ENCODE data around the gene RNASEH2B. TPM values are rescaled to one million over a fixed set of nuclear protein-coding genes. Genes with fewer than 3 reads are reported as not detected.

Gene RNASEH2B
- total RNA-seq, 1 experiment from 2014 or later = 80.7 TPM

GRCh38 chr13:50970956-50971355, 61.4 kb downstream of the RNASEH2B start:
- TF ChIP-seq EZH2 (IDR thresholded peaks at IDR 0.05; ENCODE audit: borderline replicate concordance, low read depth, low read length, poor library complexity, severe bottlenecking) (no peak), CTCF (conservative IDR thresholded peaks at IDR 0.05; ENCODE audit: low read depth, low read length) (no peak)
- H3K27ac ChIP-seq (ENCODE audit: low read depth, low read length, poor library complexity, severe bottlenecking) = no peak overlapping the region
- H3K9me3 ChIP-seq (ENCODE audit: low read depth, low read length, poor library complexity, severe bottlenecking) = no peaks in the 10 kb centered on the region
- DNase-seq (ENCODE audit: low spot score) = no peak
- no peaks in the 10 kb centered on the region for H3K36me3 ChIP-seq (ENCODE audit: insufficient read depth, low read length, poor library complexity, severe bottlenecking)
- no TSS peak for BruUV-seq (replicated peaks)
- intact Hi-C loops (cut with micrococcal nuclease; ENCODE audit: unreplicated experiment) = no loop called here
- no peaks in the 10 kb centered on the region for H3K27me3 ChIP-seq (replicated peaks; ENCODE audit: insufficient read depth, low read depth, low read length, poor library complexity)
- H3K4me1 ChIP-seq (ENCODE audit: insufficient read depth, low read length, poor library complexity, severe bottlenecking) = no peaks in the 10 kb centered on the region
- POLR2A ChIA-PET (ENCODE audit: low non-redundant PET) = no interaction called here
- no peak overlapping the region for H3K4me3 ChIP-seq (ENCODE audit: low read depth, low read length, poor library complexity, severe bottlenecking)
- CTCF ChIA-PET = no interaction called here

- H3K36me3 ChIP-seq (ENCODE audit: insufficient read depth, low read length, poor library complexity, severe bottlenecking) = no peaks in the 10 kb centered on the region
- intact Hi-C loops (cut with micrococcal nuclease; ENCODE audit: unreplicated experiment) = no loop called here
- H3K27me3 ChIP-seq (replicated peaks; ENCODE audit: insufficient read depth, low read depth, low read length, poor library complexity) = no peaks in the 10 kb centered on the region
- no peak for DNase-seq (ENCODE audit: low spot score)
- no peak overlapping the region for H3K27ac ChIP-seq (ENCODE audit: low read depth, low read length, poor library complexity, severe bottlenecking)
- H3K4me3 ChIP-seq (ENCODE audit: low read depth, low read length, poor library complexity, severe bottlenecking) = no peak overlapping the region
- POLR2A ChIA-PET (ENCODE audit: low non-redundant PET) = no interaction called here
- no peaks in the 10 kb centered on the region for H3K9me3 ChIP-seq (ENCODE audit: low read depth, low read length, poor library complexity, severe bottlenecking)
- BruUV-seq (replicated peaks) = no TSS peak
- CTCF ChIA-PET = no interaction called here
- H3K4me1 ChIP-seq (ENCODE audit: insufficient read depth, low read length, poor library complexity, severe bottlenecking) = no peaks in the 10 kb centered on the region
- TF ChIP-seq CTCF (conservative IDR thresholded peaks at IDR 0.05; ENCODE audit: low read depth, low read length) = no peak
- no peak for TF ChIP-seq EZH2 (IDR thresholded peaks at IDR 0.05; ENCODE audit: borderline replicate concordance, low read depth, low read length, poor library complexity, severe bottlenecking)
Observed at GRCh38 chr13:50974268-50974667, 64.7 kb downstream of the RNASEH2B start.

GRCh38 chr13:50979187-50979586, 69.6 kb downstream of the RNASEH2B start:
- no TSS peak for BruUV-seq (replicated peaks)
- no peak for DNase-seq (ENCODE audit: low spot score)
- ChIA-PET CTCF (interaction anchor here (0.5 kb wide), 1 partner anchor 113 kb away, joined by 4 read pairs; no protein-coding TSS in a partner anchor), POLR2A (ENCODE audit: low non-redundant PET) (no interaction called here)
- TF ChIP-seq CTCF (conservative IDR thresholded peaks at IDR 0.05; ENCODE audit: low read depth, low read length) (no peak), EZH2 (IDR thresholded peaks at IDR 0.05; ENCODE audit: borderline replicate concordance, low read depth, low read length, poor library complexity, severe bottlenecking) (no peak)
- H3K27me3 ChIP-seq (replicated peaks; ENCODE audit: insufficient read depth, low read depth, low read length, poor library complexity) = no peaks in the 10 kb centered on the region
- no peaks in the 10 kb centered on the region for H3K9me3 ChIP-seq (ENCODE audit: low read depth, low read length, poor library complexity, severe bottlenecking)
- no peak overlapping the region for H3K4me3 ChIP-seq (ENCODE audit: low read depth, low read length, poor library complexity, severe bottlenecking)
- H3K27ac ChIP-seq (ENCODE audit: low read depth, low read length, poor library complexity, severe bottlenecking) = no peak overlapping the region
- no peaks in the 10 kb centered on the region for H3K36me3 ChIP-seq (ENCODE audit: insufficient read depth, low read length, poor library complexity, severe bottlenecking)
- intact Hi-C loops (cut with micrococcal nuclease; ENCODE audit: unreplicated experiment) = no loop called here
- no peaks in the 10 kb centered on the region for H3K4me1 ChIP-seq (ENCODE audit: insufficient read depth, low read length, poor library complexity, severe bottlenecking)
